Transverse colon (tissue), 4 donors: Measurements from ENCODE around the gene PTS. TPM values are rescaled to one million over a fixed set of nuclear protein-coding genes. Genes with fewer than 3 reads are reported as not detected.

Experiments used
- DNase-seq: peaks from one replicate; pipeline ENCODE4 v3.0.0-alpha.2; 2019
- H3K27ac ChIP-seq, 4 donors: fragments of 200-600 bp; sonication (generic); 2 replicates each; pipeline ENCODE4 v1.5.1; 2016 to 2018; ENCODE audit warnings: inconsistent platforms in 4 of 4
- H3K27me3 ChIP-seq: fragments of 200-600 bp; sonication (generic); 2 replicates; pipeline ENCODE4 v1.5.1; 2017; ENCODE audit warnings: inconsistent platforms
- H3K36me3 ChIP-seq, 4 donors: fragments of 200-600 bp; sonication (generic); 2 replicates each; pipeline ENCODE4 v1.5.1; 2017 to 2019; ENCODE audit warnings: inconsistent platforms in 4 of 4
- H3K4me1 ChIP-seq, 4 donors: fragments of 200-600 bp; sonication (generic); 2 replicates each; pipeline ENCODE4 v1.5.1; 2017 to 2020; ENCODE audit warnings: inconsistent platforms in 4 of 4
- H3K4me3 ChIP-seq, 4 donors: fragments of 200-600 bp; sonication (generic); 1 replicate in 1 of 4; 2 replicates in 3 of 4; pipeline versions ENCODE4 v1.5.1 to v1.6.1; 2017 to 2019; ENCODE audit warnings: inconsistent platforms in 4 of 4
- H3K9me3 ChIP-seq, 2 donors: fragments of 200-600 bp; sonication (generic); 2 replicates each; pipeline ENCODE4 v1.5.1; 2017 to 2019; ENCODE audit warnings: inconsistent platforms in 2 of 2
- CTCF ChIP-seq, 5 experiments: fragments of 200-600 bp in 3 of 5; fragments of 450-650 bp in 2 of 5; sonication (generic) in 3 of 5; IDR thresholded peaks; 1 replicate in 2 of 5; 2 replicates in 3 of 5; pipeline ENCODE4 v1.5.1; 2016 to 2017; ENCODE audit warnings: antibody characterized with exemption in 5 of 5, inconsistent platforms in 3 of 5, mild to moderate bottlenecking in 2 of 5, moderate library complexity in 1 of 5
- EP300 ChIP-seq: sonication (generic); formaldehyde crosslinking; IDR thresholded peaks from one replicate; pipeline ENCODE4 v1.6.1; 2017; ENCODE audit warnings: antibody characterized with exemption, low read depth
- POLR2A ChIP-seq: fragments of 450-650 bp; IDR thresholded peaks from one replicate; pipeline ENCODE4 v1.6.1; 2016; ENCODE audit warnings: antibody characterized with exemption, mild to moderate bottlenecking, moderate library complexity
- POLR2AphosphoS5 ChIP-seq, 3 donors: sonication (generic); formaldehyde crosslinking; IDR thresholded peaks; one replicate each; pipeline ENCODE4 v1.6.1; 2016; ENCODE audit warnings: antibody characterized with exemption in 3 of 3
- WGBS, 2 donors: methylation state at CpG; one replicate each; pipeline ENCODE4 v1.1.5; 2018; ENCODE audit warnings: low coverage in 1 of 2; 5-methylcytosine and 5-hydroxymethylcytosine counted together
- in situ Hi-C, 4 donors: fragments of 200-750 bp; cut with MboI; loops; one replicate each; pipeline versions ENCODE4 v1.15.0 to v1.15.1; 2017; ENCODE audit warnings: low sequenced_read_pairs in 3 of 4, low pct_ligation_motif_present in 1 of 4, low pct_unique_long_range_greater_than_20kb in 1 of 4
- intact Hi-C: fragments of 100-400 bp; cut with DNase I; formaldehyde crosslinking; loops from one replicate; pipeline ENCODE4 v1.15.1; 2023; ENCODE audit warnings: low total_unique reads
- total RNA-seq, 4 donors: library from RNA; depleted of rRNA; stranded (reverse); fragments of >200 nt; gene quantifications; one replicate each; pipeline ENCODE4 v1.1.0, GENCODE V29; 2016

Gene PTS
- total RNA-seq, 4 donors from 2014 or later, result 9.7 to 29.1 (median 18.7) TPM

DNA sequence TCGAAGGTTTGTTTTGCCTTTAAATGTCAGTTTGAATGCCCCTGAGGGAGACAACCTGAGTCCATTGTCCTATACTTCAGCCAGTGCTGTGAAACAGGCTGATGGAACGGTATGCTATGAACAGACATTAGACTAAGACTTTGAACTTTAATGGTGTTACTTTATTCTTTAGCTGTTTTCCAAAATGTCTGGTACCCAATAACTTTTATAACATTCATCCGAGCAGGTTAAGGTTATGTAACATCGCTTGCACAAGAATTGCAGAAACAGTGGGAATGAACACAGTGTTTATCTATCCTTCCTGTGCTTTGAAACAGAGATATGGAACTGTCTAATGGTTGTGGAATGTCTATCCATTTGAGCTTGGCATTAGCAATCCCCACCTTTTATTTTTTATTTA is 12.5 kb upstream of the PTS start:
- Histone ChIP-seq H3K9me3 (no peaks in the 10 kb centered on the region), H3K4me3 (no peak overlapping the region), H3K36me3 (no peaks in the 10 kb centered on the region), H3K27me3 (no peaks in the 10 kb centered on the region), H3K27ac (no peak overlapping the region), H3K4me1 (no peaks in the 10 kb centered on the region)
- no peak for DNase-seq
- 90 to 100% methylated on average over 4 of the region's 4 CpGs for WGBS, 2 donors
- intact Hi-C loops (no loop called here), in situ Hi-C loops (loop anchor here in 3 of 4 donors (25.0 kb wide), 2 partner anchors 349 to 1074 kb away; no protein-coding TSS in a partner anchor)
- TF ChIP-seq POLR2AphosphoS5 (IDR thresholded peaks at IDR 0.05) (no peak), EP300 (no peak), POLR2A (no peak), CTCF (IDR thresholded peaks at IDR 0.05) (no peak)

DNA sequence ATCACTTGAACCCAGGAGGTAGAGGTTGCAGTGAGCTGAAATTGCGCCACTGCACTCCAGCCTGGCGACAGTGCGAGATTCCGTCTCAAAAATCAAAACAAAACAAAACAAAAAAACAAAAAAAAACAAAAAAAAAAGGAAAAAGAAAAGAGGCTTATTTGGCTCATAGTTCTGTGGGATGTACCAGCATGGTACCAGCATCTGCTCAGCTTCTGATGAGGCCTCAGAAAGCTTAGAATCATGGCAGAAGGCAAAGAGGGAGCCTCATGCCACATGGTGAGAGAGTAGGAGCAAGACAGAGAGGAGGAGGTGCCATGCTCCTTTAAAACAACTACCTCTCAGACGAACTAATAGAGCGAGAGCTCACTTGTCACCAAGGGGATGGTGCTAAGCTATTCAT is 10.6 kb upstream of the PTS start:
- 92 to 97% methylated on average over 4 to 6 of the region's 6 CpGs for WGBS, 2 donors
- in situ Hi-C loops (loop anchor here in 3 of 4 donors (5.0 to 25.0 kb wide), 3 partner anchors 62 to 1072 kb away; no protein-coding TSS in a partner anchor), intact Hi-C loops (no loop called here)

DNA sequence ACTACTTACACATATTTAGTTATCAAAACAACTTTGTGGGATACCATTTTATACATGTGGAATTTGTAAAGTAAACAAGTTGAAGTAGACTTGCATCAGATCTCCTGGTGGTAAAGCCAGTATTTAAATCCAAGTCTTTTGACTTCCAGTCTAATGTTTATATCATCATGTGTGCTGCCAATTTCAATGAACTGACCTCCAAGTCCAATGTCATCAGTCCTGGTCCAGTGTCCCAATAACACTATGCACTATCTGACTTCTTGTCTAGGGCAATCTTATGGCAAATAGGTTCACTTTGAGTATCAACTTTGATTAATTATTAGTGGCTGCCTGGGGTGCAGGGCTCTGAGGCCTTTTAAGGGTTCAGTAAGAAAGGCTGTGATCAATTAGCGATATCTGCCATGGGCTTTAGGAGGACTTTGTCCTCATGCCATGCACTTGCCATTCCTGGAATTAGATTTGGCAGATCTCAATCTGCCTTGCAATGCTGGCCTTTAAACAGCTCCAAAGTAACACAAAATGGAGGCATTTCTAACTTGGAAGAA is 9.6 kb upstream of the PTS start:
- TF ChIP-seq CTCF (IDR thresholded peaks at IDR 0.05), result no peak
- no peak for DNase-seq
- H3K9me3 ChIP-seq, result no peaks in the 10 kb centered on the region
- no peaks in the 10 kb centered on the region for H3K27me3 ChIP-seq
- H3K27ac ChIP-seq, result no peak overlapping the region
- H3K4me1 ChIP-seq, result peaks cover 0 to 6% (median 2%) of the 10 kb centered on the region in 4 donors
- in situ Hi-C loops (loop anchor here in 3 of 4 donors (5.0 to 25.0 kb wide), 3 partner anchors 61 to 1071 kb away; no protein-coding TSS in a partner anchor), intact Hi-C loops (no loop called here)
- no peaks in the 10 kb centered on the region for H3K36me3 ChIP-seq
- no peak overlapping the region for H3K4me3 ChIP-seq
- WGBS, 2 donors, result 93 to 100% methylated on average over 1 of the region's 1 CpG

More for the DNA sequence above, 10.6 kb upstream of the PTS start:
- no peak overlapping the region for H3K27ac ChIP-seq
- no peak overlapping the region for H3K4me3 ChIP-seq
- no peak for DNase-seq
- no peaks in the 10 kb centered on the region for H3K27me3 ChIP-seq
- H3K36me3 ChIP-seq, result no peaks in the 10 kb centered on the region
- peaks cover 0 to 2% (median 0%) of the 10 kb centered on the region in 4 donors for H3K4me1 ChIP-seq
- TF ChIP-seq POLR2AphosphoS5 (IDR thresholded peaks at IDR 0.05) (no peak), POLR2A (no peak), EP300 (no peak), CTCF (IDR thresholded peaks at IDR 0.05) (no peak)
- H3K9me3 ChIP-seq, result no peaks in the 10 kb centered on the region

- in situ Hi-C loops (loop anchor here (5.0 to 25.0 kb wide), 5 partner anchors 53 to 1068 kb away; no protein-coding TSS in a partner anchor), intact Hi-C loops (loop anchor here (1.0 kb wide), 1 partner anchor 61 kb away; no protein-coding TSS in a partner anchor)
- H3K36me3 ChIP-seq, result no peaks in the 10 kb centered on the region
- peaks cover 0 to 12% (median 3%) of the 10 kb centered on the region in 4 donors for H3K4me1 ChIP-seq
- no peak overlapping the region for H3K27ac ChIP-seq
- H3K9me3 ChIP-seq, result no peaks in the 10 kb centered on the region
- no peak overlapping the region for H3K4me3 ChIP-seq
- DNase-seq, result peak; percentile 20
- 33 to 53% methylated on average over 5 to 7 of the region's 7 CpGs for WGBS, 2 donors
- no peaks in the 10 kb centered on the region for H3K27me3 ChIP-seq
- TF ChIP-seq EP300 (no peak), POLR2A (no peak), CTCF (IDR thresholded peaks at IDR 0.05) (peak; percentile 72 to 89 (median 82)), POLR2AphosphoS5 (IDR thresholded peaks at IDR 0.05) (no peak)
Measured at GRCh38 chr11:112219476-112220232, 6.6 kb upstream of the PTS start.
